MCF 10A (cell line): ENCODE data around the gene RARS2. TPM values are rescaled to one million over a fixed set of nuclear protein-coding genes. Genes with fewer than 3 reads are reported as not detected.

ENCODE experiments used
- BruUV-seq: library from RNA; stranded (reverse); fragments of 400-500 nt; replicated peaks from 2 replicates; lab custom pipeline; 2021; lab: Mats Ljungman, UMichigan
- CTCF ChIA-PET: fragments of 300-600 bp; sonication (Branson Sonifier 250); formaldehyde crosslinking; extraction: SDS; loops from one replicate; lab custom pipeline; 2021; ENCODE audit warnings: antibody characterized with exemption, inconsistent platforms; lab: Yijun Ruan, JAX
- POLR2A ChIA-PET: fragments of 300-600, 350-650 bp; sonication (Branson Sonifier 250); formaldehyde crosslinking; extraction: SDS; loops from one replicate; lab custom pipeline; 2020; ENCODE audit warnings: antibody characterized with exemption, inconsistent platforms; lab: Yijun Ruan, JAX
- DNase-seq: peaks from one replicate; pipeline ENCODE4 v3.0.0-alpha.2; 2018; ENCODE audit not compliant: unreplicated experiment
- H3K27ac Mint-ChIP-seq: one replicate; pipeline ENCODE4 v1.8.0; 2022; ENCODE audit warnings: mild to moderate bottlenecking, low read depth, mixed read lengths; ENCODE audit not compliant: unreplicated experiment
- H3K27me3 Mint-ChIP-seq: one replicate; pipeline ENCODE4 v1.8.0; 2022; ENCODE audit warnings: mixed read lengths; ENCODE audit not compliant: insufficient read depth, unreplicated experiment
- H3K36me3 Mint-ChIP-seq: one replicate; pipeline ENCODE4 v1.8.0; 2022; ENCODE audit warnings: mild to moderate bottlenecking, moderate library complexity, mixed read lengths; ENCODE audit not compliant: insufficient read depth, unreplicated experiment
- H3K4me1 Mint-ChIP-seq: one replicate; pipeline ENCODE4 v1.8.0; 2022; ENCODE audit warnings: mixed read lengths; ENCODE audit not compliant: insufficient read depth, unreplicated experiment
- H3K4me3 Mint-ChIP-seq: one replicate; pipeline ENCODE4 v1.8.0; 2022; ENCODE audit warnings: mild to moderate bottlenecking, moderate library complexity, mixed read lengths; ENCODE audit not compliant: unreplicated experiment
- H3K9me3 Mint-ChIP-seq: one replicate; pipeline ENCODE4 v1.8.0; 2022; ENCODE audit warnings: mixed read lengths; ENCODE audit not compliant: unreplicated experiment
- CTCF ChIP-seq: fragments of 200-600 bp; IDR thresholded peaks from one replicate; pipeline ENCODE4 v1.8.0; 2022; ENCODE audit warnings: antibody characterized with exemption, mild to moderate bottlenecking; ENCODE audit not compliant: unreplicated experiment
- intact Hi-C: fragments of 100-400 bp; cut with micrococcal nuclease; formaldehyde crosslinking; loops from 2 replicates; pipeline ENCODE4 v1.14.1; 2022
- total RNA-seq: library from RNA; stranded (reverse); gene quantifications from 2 replicates; pipeline ENCODE4 v1.2.3, GENCODE V29; 2022

RARS2 gene
- total RNA-seq, 1 experiment from 2014 or later: 29.9 TPM

- TF ChIP-seq CTCF: no peak
- CTCF ChIA-PET: interaction anchor here (0.7 kb wide), 1 partner anchor 34 kb away, joined by 3 read pairs; no protein-coding TSS in a partner anchor
Observed at GRCh38 chr6:87481931-87482330, 107.9 kb downstream of the RARS2 start.

GRCh38 chr6:87473419-87473903 is 116.3 kb downstream of the RARS2 start:
- Mint-ChIP-seq H3K36me3 (peaks cover 10% of the 10 kb centered on the region), H3K4me3 (peak overlapping the region; percentile 93), H3K27ac (peak overlapping the region; percentile 98), H3K4me1 (peaks cover 8% of the 10 kb centered on the region), H3K27me3 (peaks cover under 1% of the 10 kb centered on the region), H3K9me3 (no peaks in the 10 kb centered on the region)
- no peak for TF ChIP-seq CTCF
- CTCF ChIA-PET: interaction anchor here (0.6 kb wide), 1 partner anchor 335 kb away, joined by 3 read pairs; no protein-coding TSS in a partner anchor
- POLR2A ChIA-PET: interaction anchor here (1.0 to 3.6 kb wide), 9 partner anchors 12 to 318 kb away, joined by 3 to 28 read pairs (median 5); partner anchors contain the start of genes AKIRIN2, CFAP206, ORC3 and RARS2
- no TSS peak for BruUV-seq
- intact Hi-C loops: loop anchor here (2.0 to 10.0 kb wide), 4 partner anchors 65 to 339 kb away; partner anchors contain the start of gene SMIM8
- peak; percentile 65 for DNase-seq

More at GRCh38 chr6:87481931-87482330, 107.9 kb downstream of the RARS2 start:
- Mint-ChIP-seq H3K27me3 (no peaks in the 10 kb centered on the region), H3K4me3 (no peak overlapping the region), H3K4me1 (peaks cover 11% of the 10 kb centered on the region), H3K36me3 (peaks cover 14% of the 10 kb centered on the region), H3K9me3 (peaks cover 9% of the 10 kb centered on the region), H3K27ac (no peak overlapping the region)
- no peak for DNase-seq
- intact Hi-C loops: no loop called here
- BruUV-seq: no TSS peak
- POLR2A ChIA-PET: interaction anchor here (0.6 kb wide), 1 partner anchor 12 kb away, joined by 3 read pairs; no protein-coding TSS in a partner anchor

- intact Hi-C loops: loop anchor here (2.0 to 10.0 kb wide), 4 partner anchors 64 to 338 kb away; partner anchors contain the start of gene SMIM8
- ChIA-PET CTCF (interaction anchor here (0.6 to 1.0 kb wide), 2 partner anchors 334 to 406 kb away, joined by 3 to 4 read pairs; no protein-coding TSS in a partner anchor), POLR2A (interaction anchor here (0.7 to 3.6 kb wide), 8 partner anchors 12 to 1562 kb away, joined by 3 to 28 read pairs (median 4); partner anchors contain the start of genes AKIRIN2, CFAP206, ORC3 and RARS2)
- H3K27ac Mint-ChIP-seq: peak within 1 kb of the TSS; percentile 98
- no TSS peak for BruUV-seq
- H3K4me1 Mint-ChIP-seq: peaks cover 8% of the 10 kb centered on the region
- no peaks in the 10 kb centered on the region for H3K9me3 Mint-ChIP-seq
- H3K36me3 Mint-ChIP-seq: peaks cover 4% of the 10 kb centered on the region
- H3K4me3 Mint-ChIP-seq: peak within 1 kb of the TSS; percentile 93
- peak; percentile 75 for DNase-seq
- H3K27me3 Mint-ChIP-seq: peaks cover 7% of the 10 kb centered on the region
- no peak for TF ChIP-seq CTCF
Observed at GRCh38 chr6:87472525-87473418, 117.0 kb downstream of the RARS2 start, which contains the start of gene SLC35A1. Gene SLC35A1 (plus strand): TSS chr6:87472974. CDS start chr6:87473004, 30 bp downstream.

- ChIA-PET CTCF (no interaction called here), POLR2A (no interaction called here)
- intact Hi-C loops: no loop called here
- Mint-ChIP-seq H3K27me3 (peaks cover 62% of the 10 kb centered on the region), H3K9me3 (no peaks in the 10 kb centered on the region), H3K4me1 (no peaks in the 10 kb centered on the region), H3K27ac (no peak overlapping the region), H3K36me3 (no peaks in the 10 kb centered on the region), H3K4me3 (no peak overlapping the region)
- TF ChIP-seq CTCF: no peak
- no peak for DNase-seq
- BruUV-seq: no TSS peak
Observed at GRCh38 chr6:87465051-87465450, 124.7 kb downstream of the RARS2 start.
